IMR-90 (cell line): ENCODE results near the gene LYRM2. TPM values are rescaled to one million over a fixed set of nuclear protein-coding genes. Genes with fewer than 3 reads are reported as not detected.

Experiments
- ATAC-seq: fragments of 200-7000 bp; cut with Tn5 transposase; 2 replicates; pipeline ENCODE4 v1.9.1; 2020; ENCODE audit warnings: low read depth, mild to moderate bottlenecking, moderate library complexity
- BruUV-seq: library from RNA; stranded (reverse); fragments of 400-500 nt; replicated peaks from 2 replicates; lab custom pipeline; 2021; lab: Mats Ljungman, UMichigan
- CTCF ChIA-PET: fragments of 300-600 bp; formaldehyde crosslinking; extraction: SDS; loops from one replicate; lab custom pipeline; 2021; ENCODE audit warnings: antibody characterized with exemption; lab: Yijun Ruan, JAX
- POLR2A ChIA-PET: fragments of 300-600 bp; sonication (Branson Sonifier 250); formaldehyde crosslinking; loops from one replicate; lab custom pipeline; 2022; ENCODE audit warnings: antibody characterized with exemption; ENCODE audit not compliant: unreplicated experiment; lab: Charles Lee
- DNase-seq: peaks from one replicate; pipeline ENCODE4 v3.0.0; 2013
- H2AFZ ChIP-seq: replicated peaks from 2 replicates; pipeline ENCODE3; 2013; ENCODE audit warnings: low read length, mild to moderate bottlenecking; ENCODE audit not compliant: poor library complexity
- H2AK5ac ChIP-seq: 2 replicates; pipeline ENCODE4 v1.6.1; 2013; ENCODE audit warnings: low read depth, low read length, inconsistent platforms
- H2AK9ac ChIP-seq: replicated peaks from 2 replicates; pipeline ENCODE3; 2013; ENCODE audit warnings: mild to moderate bottlenecking, low read depth, low read length, moderate library complexity; ENCODE audit not compliant: poor library complexity
- H2BK120ac ChIP-seq: 2 replicates; pipeline ENCODE4 v1.6.1; 2013; ENCODE audit warnings: low read depth, low read length, inconsistent platforms
- H2BK15ac ChIP-seq: 3 replicates; pipeline ENCODE4 v1.6.1; 2013; ENCODE audit warnings: low read depth, low read length, inconsistent platforms
- H2BK20ac ChIP-seq: 2 replicates; pipeline ENCODE4 v1.6.1; 2013; ENCODE audit warnings: low read depth, mild to moderate bottlenecking, inconsistent platforms, low read length, moderate library complexity
- H2BK5ac ChIP-seq: 2 replicates; pipeline ENCODE4 v1.6.1; 2013; ENCODE audit warnings: mild to moderate bottlenecking, low read depth, low read length, inconsistent platforms; ENCODE audit not compliant: poor library complexity, severe bottlenecking
- H3K14ac ChIP-seq: replicated peaks from 2 replicates; pipeline ENCODE4 v1.6.1; 2013; ENCODE audit warnings: low read depth, low read length, inconsistent platforms
- H3K18ac ChIP-seq: 2 replicates; pipeline ENCODE4 v1.6.1; 2013; ENCODE audit warnings: low read depth, low read length, control low read depth
- H3K23ac ChIP-seq: 2 replicates; pipeline ENCODE4 v1.6.1; 2013; ENCODE audit warnings: low read depth, low read length, inconsistent platforms
- H3K27ac ChIP-seq: 2 replicates; pipeline ENCODE4 v1.5.1; 2013; ENCODE audit warnings: mild to moderate bottlenecking, control low read depth, low read length; ENCODE audit not compliant: insufficient read depth
- H3K27me3 ChIP-seq: 2 replicates; pipeline ENCODE4 v1.6.1; 2013; ENCODE audit warnings: low read length; ENCODE audit not compliant: control insufficient read depth, insufficient read depth
- H3K36me3 ChIP-seq: 2 replicates; pipeline ENCODE4 v1.6.1; 2013; ENCODE audit warnings: low read length, mixed read lengths; ENCODE audit not compliant: control insufficient read depth, insufficient read depth
- H3K4ac ChIP-seq: 2 replicates; pipeline ENCODE4 v1.6.1; 2013; ENCODE audit warnings: low read depth, low read length, inconsistent platforms
- H3K4me1 ChIP-seq: 2 replicates; pipeline ENCODE4 v1.6.1; 2013; ENCODE audit warnings: low read length, mixed read lengths; ENCODE audit not compliant: control insufficient read depth, insufficient read depth
- H3K4me2 ChIP-seq: 2 replicates; pipeline ENCODE4 v1.6.1; 2013; ENCODE audit warnings: low read depth, mild to moderate bottlenecking, control low read depth, low read length, moderate library complexity
- H3K4me3 ChIP-seq: 2 replicates; pipeline ENCODE4 v1.5.1; 2013; ENCODE audit warnings: low read depth, mild to moderate bottlenecking, control low read depth, low read length, moderate library complexity; ENCODE audit not compliant: insufficient read depth
- H3K56ac ChIP-seq: 2 replicates; pipeline ENCODE4 v1.6.1; 2013; ENCODE audit warnings: low read length, inconsistent platforms; ENCODE audit not compliant: insufficient read depth; ENCODE audit errors: extremely low read depth
- H3K79me1 ChIP-seq, 2 experiments: 2 replicates each; pipeline ENCODE4 v1.6.1; 2013; ENCODE audit warnings: low read length in 2 of 2, inconsistent platforms in 1 of 2, low read depth in 1 of 2
- H3K9ac ChIP-seq: 2 replicates; pipeline ENCODE4 v1.6.1; 2013; ENCODE audit warnings: low read depth, low read length, control low read depth
- H3K9me1 ChIP-seq: 2 replicates; pipeline ENCODE4 v1.6.1; 2013; ENCODE audit warnings: low read length, inconsistent platforms; ENCODE audit not compliant: insufficient read depth
- H3K9me3 ChIP-seq: 2 replicates; pipeline ENCODE4 v1.6.1; 2013; ENCODE audit warnings: low read length; ENCODE audit not compliant: control insufficient read depth, insufficient read depth
- H4K20me1 ChIP-seq: 2 replicates; pipeline ENCODE4 v1.6.1; 2013; ENCODE audit warnings: low read length, inconsistent platforms; ENCODE audit not compliant: insufficient read depth
- H4K5ac ChIP-seq: 2 replicates; pipeline ENCODE4 v1.6.1; 2013; ENCODE audit warnings: mild to moderate bottlenecking, low read depth, low read length, control low read depth
- H4K8ac ChIP-seq, 2 experiments: 2 replicates each; pipeline ENCODE4 v1.6.1; 2013; ENCODE audit warnings: low read depth in 2 of 2, low read length in 2 of 2, control low read depth in 1 of 2, inconsistent platforms in 1 of 2
- H4K91ac ChIP-seq: 2 replicates; pipeline ENCODE4 v1.6.1; 2013; ENCODE audit warnings: low read depth, low read length, inconsistent platforms; ENCODE audit not compliant: insufficient read depth
- BHLHE40 ChIP-seq: fragments of 150-350 bp; IDR thresholded peaks from 2 replicates; pipeline ENCODE4 v1.6.1; 2016; ENCODE audit warnings: mild to moderate bottlenecking, low read depth, low read length
- CEBPB ChIP-seq: IDR thresholded peaks from 2 replicates; pipeline ENCODE4 v1.6.1; 2012; ENCODE audit warnings: low read depth, low read length, improper control_type of control experiment
- CHD1 ChIP-seq: IDR thresholded peaks from 2 replicates; pipeline ENCODE4 v1.6.1; 2012; ENCODE audit warnings: low read depth, low read length, improper control_type of control experiment
- CTCF ChIP-seq: conservative IDR thresholded peaks from 2 replicates; pipeline ENCODE4 v1.5.1; 2012; ENCODE audit warnings: mild to moderate bottlenecking, low read depth, low read length, improper control_type of control experiment
- ELK1 ChIP-seq: fragments of 150-350 bp; IDR thresholded peaks from 2 replicates; pipeline ENCODE4 v1.6.1; 2016; ENCODE audit warnings: low read depth, mild to moderate bottlenecking, low read length, moderate library complexity, borderline replicate concordance
- FOS ChIP-seq: fragments of 150-350 bp; IDR thresholded peaks from 2 replicates; pipeline ENCODE4 v1.6.1; 2016; ENCODE audit warnings: low read depth, low read length
- MAFK ChIP-seq: IDR thresholded peaks from 2 replicates; pipeline ENCODE4 v1.6.1; 2012; ENCODE audit warnings: low read depth, low read length, improper control_type of control experiment
- MAZ ChIP-seq: IDR thresholded peaks from 2 replicates; pipeline ENCODE4 v1.6.1; 2012; ENCODE audit warnings: low read depth, mild to moderate bottlenecking, low read length, improper control_type of control experiment, moderate library complexity, borderline replicate concordance
- MXI1 ChIP-seq: IDR thresholded peaks from 2 replicates; pipeline ENCODE4 v1.6.1; 2012; ENCODE audit warnings: low read depth, mild to moderate bottlenecking, low read length, moderate library complexity, borderline replicate concordance
- NFE2L2 ChIP-seq: fragments of 150-350 bp; IDR thresholded peaks from 2 replicates; pipeline ENCODE4 v1.6.1; 2016; ENCODE audit warnings: low read depth, mild to moderate bottlenecking, low read length
- POLR2A ChIP-seq: IDR thresholded peaks from 2 replicates; pipeline ENCODE4 v1.6.1; 2012; ENCODE audit warnings: mild to moderate bottlenecking, low read depth, low read length
- RAD21 ChIP-seq: IDR thresholded peaks from 2 replicates; pipeline ENCODE4 v1.6.1; 2012; ENCODE audit warnings: low read length, improper control_type of control experiment
- RCOR1 ChIP-seq: IDR thresholded peaks from 2 replicates; pipeline ENCODE4 v1.6.1; 2012; ENCODE audit warnings: mild to moderate bottlenecking, low read length, improper control_type of control experiment; ENCODE audit not compliant: insufficient replicate concordance
- RFX5 ChIP-seq: IDR thresholded peaks from 2 replicates; pipeline ENCODE4 v1.8.0; 2012; ENCODE audit warnings: low read depth, mild to moderate bottlenecking, low read length, moderate library complexity
- SMC3 ChIP-seq: fragments of 150-350 bp; IDR thresholded peaks from 2 replicates; pipeline ENCODE4 v1.6.1; 2016; ENCODE audit warnings: low read depth, mild to moderate bottlenecking, antibody characterized with exemption, low read length, moderate library complexity
- whole genome bisulfite sequencing, 2 experiments: methylation state at CpG; one replicate each; pipeline versions ENCODE4 v1.1.5 to v1.1.7; 2013; ENCODE audit warnings: missing lambda C conversion rate in 2 of 2; ENCODE audit not compliant: insufficient read length in 1 of 2; ENCODE audit errors: extremely low coverage in 2 of 2; 5-methylcytosine and 5-hydroxymethylcytosine counted together
- dilution Hi-C: fragments of 300-500 bp; cut with HindIII; formaldehyde crosslinking; loops from one replicate; pipeline ENCODE4 v1.14.3; 2018; ENCODE audit warnings: low sequenced_read_pairs; ENCODE audit not compliant: unreplicated experiment
- in situ Hi-C: fragments of 300-500 bp; cut with MboI; formaldehyde crosslinking; loops from 3 replicates; pipeline ENCODE4 v1.14.3; 2019; ENCODE audit warnings: low sequenced_read_pairs, inconsistent platforms, mixed read lengths
- intact Hi-C: fragments of 100-400 bp; cut with micrococcal nuclease; formaldehyde crosslinking; loops from 2 replicates; pipeline ENCODE4 v1.10.0; 2022
- polyA plus RNA-seq, 3 experiments: library from polyadenylated mRNA; depleted of rRNA; stranded (reverse); fragments of >200 nt; gene quantifications; 2 replicates each; pipeline ENCODE4 v1.2.3, GENCODE V29; 2012; ENCODE audit warnings: low replicate concordance in 1 of 3
- total RNA-seq: library from RNA; depleted of rRNA; stranded (reverse); fragments of >200 nt; gene quantifications from 2 replicates; pipeline ENCODE4 v1.2.3, GENCODE V29; 2012
- TF ChIP-seq, protein P1 (sequence below): fragments of 150-350 bp; IDR thresholded peaks from 2 replicates; pipeline ENCODE4 v1.6.1; 2017; ENCODE audit warnings: mild to moderate bottlenecking, antibody characterized with exemption, low read length, low read depth

The LYRM2 gene
- total and polyA plus RNA-seq, 2 of the 4 experiments (the other 2 are of a cell fraction): 14.0 to 24.0 TPM

DNA sequence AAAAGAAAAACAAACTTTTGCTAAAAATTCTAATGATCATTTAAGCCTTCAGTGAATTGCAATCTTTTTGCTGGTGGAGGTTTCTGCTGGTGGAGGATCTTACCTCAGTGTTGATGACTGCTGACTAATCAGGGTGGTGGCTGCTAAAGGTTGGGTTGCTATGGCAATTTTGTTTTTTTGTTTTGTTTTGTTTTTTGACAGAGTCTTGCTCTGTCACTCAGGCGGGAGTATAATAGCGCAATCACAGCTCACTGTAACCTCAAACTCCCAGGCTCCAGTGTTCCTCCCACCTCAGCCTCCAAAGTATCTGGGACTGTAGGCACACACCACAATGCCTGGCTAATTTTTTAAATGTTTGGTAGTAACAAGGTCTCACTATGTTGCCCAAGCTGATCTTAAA, 110.9 kb downstream of the LYRM2 start:
- Histone ChIP-seq H2AFZ (no peak overlapping the region), H3K4ac (no peak overlapping the region), H3K79me1 (no peaks in the 10 kb centered on the region), H4K5ac (no peak overlapping the region), H3K23ac (no peak overlapping the region), H3K18ac (no peak overlapping the region), H4K91ac (no peak overlapping the region), H2BK15ac (no peak overlapping the region), H3K27ac (no peak overlapping the region), H3K4me1 (no peaks in the 10 kb centered on the region), H3K9ac (no peak overlapping the region), H3K14ac (no peak overlapping the region), H4K8ac (no peak overlapping the region), H3K36me3 (no peaks in the 10 kb centered on the region), H4K20me1 (no peaks in the 10 kb centered on the region), H2BK5ac (no peak overlapping the region), H3K56ac (no peak overlapping the region), H3K27me3 (no peaks in the 10 kb centered on the region), H2AK9ac (no peak overlapping the region), H2BK120ac (no peak overlapping the region), H2BK20ac (no peak overlapping the region), H3K4me3 (no peak overlapping the region), H3K9me1 (no peaks in the 10 kb centered on the region), H3K9me3 (no peaks in the 10 kb centered on the region), H3K4me2 (no peak overlapping the region), H2AK5ac (no peak overlapping the region)
- dilution Hi-C loops: no loop called here
- ChIA-PET POLR2A (no interaction called here), CTCF (no interaction called here)
- intact Hi-C loops: no loop called here
- WGBS, 2 experiments: no CpG with 5 or more reads among the region's 2 CpGs
- in situ Hi-C loops: no loop called here
- TF ChIP-seq CHD1 (no peak), ELK1 (no peak), MAZ (no peak), RFX5 (no peak), FOS (no peak), BHLHE40 (no peak), CTCF (no peak), MAFK (no peak), RAD21 (no peak), NFE2L2 (no peak), SMC3 (no peak), POLR2A (no peak), RCOR1 (no peak), MXI1 (no peak), CEBPB (no peak)
- TF ChIP-seq, protein P1, sequence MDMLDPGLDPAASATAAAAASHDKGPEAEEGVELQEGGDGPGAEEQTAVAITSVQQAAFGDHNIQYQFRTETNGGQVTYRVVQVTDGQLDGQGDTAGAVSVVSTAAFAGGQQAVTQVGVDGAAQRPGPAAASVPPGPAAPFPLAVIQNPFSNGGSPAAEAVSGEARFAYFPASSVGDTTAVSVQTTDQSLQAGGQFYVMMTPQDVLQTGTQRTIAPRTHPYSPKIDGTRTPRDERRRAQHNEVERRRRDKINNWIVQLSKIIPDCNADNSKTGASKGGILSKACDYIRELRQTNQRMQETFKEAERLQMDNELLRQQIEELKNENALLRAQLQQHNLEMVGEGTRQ: no peak
- ATAC-seq: no peak
- BruUV-seq: no TSS peak
- no peak for DNase-seq
